Measurements from ENCODE around the gene CABP4.
"Not testable (repeated sequence)": the region's sequence is repeated elsewhere in the genome, so short reads cannot be mapped to it uniquely, and the experiment has no call there.

CABP4 gene

DNA sequence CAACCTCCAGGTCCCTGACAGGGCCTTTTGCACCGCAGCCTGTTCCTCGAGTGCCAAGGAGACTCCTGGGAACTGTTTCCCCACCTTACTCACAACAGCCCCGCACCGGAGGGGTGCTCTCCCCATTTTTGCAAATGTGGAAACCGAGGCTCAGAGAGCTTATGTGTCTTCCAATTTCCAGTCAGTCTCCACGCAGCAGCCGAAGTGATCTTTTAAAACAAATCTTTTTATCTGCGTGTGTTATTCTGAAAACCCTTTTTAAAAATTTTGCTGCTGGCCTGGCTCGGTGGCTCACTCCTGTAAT, 14.3 kb downstream of the CABP4 start:
- peaks cover 47% of the 10 kb centered on the region for H3K4me1 Mint-ChIP-seq
- peak overlapping the region in 1 of 2 donors; percentile 65 for H3K27ac Mint-ChIP-seq
- H3K27me3 Mint-ChIP-seq: no peaks in the 10 kb centered on the region
- DNase-seq (no peak), ATAC-seq (no peak)
- H3K4me3 Mint-ChIP-seq: peak overlapping the region; percentile 82 to 92
- H3K9me3 Mint-ChIP-seq: no peaks in the 10 kb centered on the region

DNA sequence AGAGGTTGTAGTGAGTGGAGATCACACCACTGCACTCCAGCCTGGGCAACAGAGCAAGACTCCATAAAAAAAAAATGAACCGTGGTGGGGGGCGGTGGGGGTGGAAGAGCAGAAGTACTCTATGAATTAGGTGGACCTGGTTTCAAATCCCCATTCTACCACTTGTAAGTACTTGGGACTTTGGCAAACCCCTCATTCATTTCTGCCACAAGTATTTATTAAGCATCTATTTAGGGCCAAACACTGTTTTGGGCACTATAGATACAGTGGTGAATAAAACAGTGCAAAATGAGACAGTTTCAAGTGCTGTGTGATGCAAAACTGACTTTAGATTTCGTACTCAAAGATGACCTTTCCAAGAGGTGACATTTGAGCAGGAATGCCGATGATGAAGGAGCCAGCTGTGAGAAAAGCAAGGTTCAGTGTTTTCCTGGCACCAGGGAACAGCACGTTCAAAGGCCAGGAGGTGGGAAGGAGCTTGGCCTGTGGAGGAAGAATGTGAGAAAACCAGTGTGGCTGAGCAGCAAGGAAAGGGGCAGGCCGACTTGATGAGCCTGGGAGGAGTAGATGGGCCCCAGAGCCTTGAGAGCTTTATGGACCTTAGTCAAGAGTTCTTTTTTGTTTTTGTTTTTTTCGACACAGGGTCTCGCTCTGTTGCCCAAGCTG, 15.3 kb downstream of the CABP4 start:
- ATAC-seq (no peak), DNase-seq (no peak)
- no peaks in the 10 kb centered on the region for H3K9me3 Mint-ChIP-seq
- no peaks in the 10 kb centered on the region for H3K27me3 Mint-ChIP-seq
- H3K4me3 Mint-ChIP-seq: peak overlapping the region in 1 of 2 donors; percentile 92
- peaks cover 37% of the 10 kb centered on the region for H3K4me1 Mint-ChIP-seq
- H3K27ac Mint-ChIP-seq: no peak overlapping the region

DNA sequence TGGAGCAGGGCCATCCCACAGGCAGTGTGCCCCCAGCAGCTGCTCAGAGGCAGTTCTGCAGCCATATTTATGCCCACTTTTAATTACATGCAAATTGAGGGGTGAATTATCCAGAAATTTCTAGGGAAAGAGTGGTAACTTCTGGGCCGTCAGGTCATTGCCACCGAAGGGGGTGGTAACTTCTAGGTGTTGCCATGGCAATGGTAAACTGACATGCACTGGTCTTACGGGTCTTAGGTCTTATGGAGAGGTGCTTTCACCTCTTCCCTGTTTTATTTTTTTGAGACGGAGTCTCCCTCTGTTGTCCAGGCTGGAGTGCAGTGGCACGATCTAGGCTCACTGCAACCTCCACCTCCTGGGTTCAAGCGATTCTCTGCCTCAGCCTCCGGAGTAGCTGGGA, 17.7 kb downstream of the CABP4 start:
- no peaks in the 10 kb centered on the region for H3K27me3 Mint-ChIP-seq
- H3K27ac Mint-ChIP-seq: no peak overlapping the region
- no peaks in the 10 kb centered on the region for H3K9me3 Mint-ChIP-seq
- no peak overlapping the region for H3K4me3 Mint-ChIP-seq
- DNase-seq (no peak), ATAC-seq (no peak)
- peaks cover 17% of the 10 kb centered on the region for H3K4me1 Mint-ChIP-seq

DNA sequence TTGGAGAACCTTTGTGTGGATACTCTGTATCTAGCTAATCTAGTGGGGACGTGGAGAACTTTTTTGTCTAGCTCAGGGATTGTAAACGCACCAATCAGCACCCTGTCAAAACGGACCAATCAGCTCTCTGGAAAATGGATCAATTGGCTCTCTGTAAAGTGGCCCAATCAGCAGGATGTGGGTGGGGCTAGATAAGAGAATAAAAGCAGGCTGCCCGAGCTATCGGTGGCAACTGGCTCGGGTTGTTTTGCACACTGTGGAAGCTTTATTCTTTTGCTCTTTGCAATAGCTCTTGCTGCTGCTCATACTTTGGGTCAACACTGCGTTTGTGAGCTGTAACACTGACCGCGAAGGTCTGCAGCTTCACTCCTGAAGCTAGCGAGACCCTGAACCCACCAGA, 21.5 kb downstream of the CABP4 start:
- H3K4me3 Mint-ChIP-seq: not testable (repeated sequence)

DNA sequence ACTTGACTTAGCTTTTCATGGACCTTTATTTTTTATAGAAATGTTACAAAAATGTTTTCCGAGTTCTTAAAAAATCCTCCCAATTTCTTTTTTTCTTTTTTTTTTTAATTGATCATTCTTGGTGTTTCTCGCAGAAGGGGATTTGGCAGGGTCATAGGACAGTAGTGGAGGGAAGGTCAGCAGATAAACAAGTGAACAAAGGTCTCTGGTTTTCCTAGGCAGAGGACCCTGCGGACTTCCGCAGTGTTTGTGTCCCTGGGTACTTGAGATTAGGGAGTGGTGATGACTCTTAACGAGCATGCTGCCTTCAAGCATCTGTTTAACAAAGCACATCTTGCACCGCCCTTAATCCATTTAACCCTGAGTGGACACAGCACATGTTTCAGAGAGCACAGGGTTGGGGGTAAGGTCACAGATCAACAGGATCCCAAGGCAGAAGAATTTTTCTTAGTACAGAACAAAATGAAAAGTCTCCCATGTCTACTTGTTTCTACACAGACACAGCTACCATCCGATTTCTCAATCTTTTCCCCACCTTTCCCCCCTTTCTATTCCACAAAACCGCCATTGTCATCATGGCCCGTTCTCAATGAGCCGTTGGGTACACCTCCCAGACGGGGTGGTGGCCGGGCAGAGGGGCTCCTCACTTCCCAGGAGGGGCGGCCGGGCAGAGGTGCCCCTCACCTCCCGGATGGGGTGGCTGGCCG, 22.3 kb downstream of the CABP4 start:
- H3K27ac Mint-ChIP-seq, H3K9me3 Mint-ChIP-seq, ATAC-seq, DNase-seq, H3K4me3 Mint-ChIP-seq, H3K27me3 Mint-ChIP-seq, H3K4me1 Mint-ChIP-seq: not testable (repeated sequence)

More for the DNA sequence above, 21.5 kb downstream of the CABP4 start:
- DNase-seq, H3K4me1 Mint-ChIP-seq, H3K9me3 Mint-ChIP-seq, ATAC-seq, H3K27ac Mint-ChIP-seq, H3K27me3 Mint-ChIP-seq: not testable (repeated sequence)

DNA sequence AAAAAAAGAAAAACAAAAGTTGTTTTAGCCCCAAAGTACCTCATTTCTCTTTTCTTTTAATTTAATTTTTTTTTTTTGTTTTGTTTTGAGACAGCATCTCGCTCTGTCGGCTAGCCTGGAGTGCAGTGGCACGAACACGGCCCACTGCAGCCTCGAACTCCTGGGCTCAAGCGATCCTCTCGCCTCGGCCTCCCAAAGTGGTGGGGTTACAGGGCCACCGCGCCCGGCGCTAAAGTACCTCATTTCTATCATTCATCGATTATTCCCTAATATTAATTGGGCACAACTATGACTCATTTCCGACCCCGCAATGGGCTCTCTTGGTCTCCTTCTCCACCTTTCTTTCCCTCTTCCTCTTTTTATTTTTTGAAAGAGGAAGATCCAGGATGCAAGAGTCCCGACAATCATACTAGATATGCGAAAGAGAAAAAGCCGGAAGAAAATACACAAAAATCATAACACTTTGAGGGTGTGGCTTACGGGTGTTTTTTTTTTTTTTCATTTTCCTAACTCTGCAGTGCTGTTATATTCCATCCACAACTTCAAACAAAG, 27.2 kb downstream of the CABP4 start:
- no peak for DNase-seq
- no peaks in the 10 kb centered on the region for H3K9me3 Mint-ChIP-seq
- ATAC-seq: no peak
- H3K4me1 Mint-ChIP-seq: peaks cover 50% of the 10 kb centered on the region
- no peaks in the 10 kb centered on the region for H3K27me3 Mint-ChIP-seq
- H3K4me3 Mint-ChIP-seq: peak overlapping the region; percentile 89 to 92
- peak overlapping the region; percentile 100 for H3K27ac Mint-ChIP-seq

DNA sequence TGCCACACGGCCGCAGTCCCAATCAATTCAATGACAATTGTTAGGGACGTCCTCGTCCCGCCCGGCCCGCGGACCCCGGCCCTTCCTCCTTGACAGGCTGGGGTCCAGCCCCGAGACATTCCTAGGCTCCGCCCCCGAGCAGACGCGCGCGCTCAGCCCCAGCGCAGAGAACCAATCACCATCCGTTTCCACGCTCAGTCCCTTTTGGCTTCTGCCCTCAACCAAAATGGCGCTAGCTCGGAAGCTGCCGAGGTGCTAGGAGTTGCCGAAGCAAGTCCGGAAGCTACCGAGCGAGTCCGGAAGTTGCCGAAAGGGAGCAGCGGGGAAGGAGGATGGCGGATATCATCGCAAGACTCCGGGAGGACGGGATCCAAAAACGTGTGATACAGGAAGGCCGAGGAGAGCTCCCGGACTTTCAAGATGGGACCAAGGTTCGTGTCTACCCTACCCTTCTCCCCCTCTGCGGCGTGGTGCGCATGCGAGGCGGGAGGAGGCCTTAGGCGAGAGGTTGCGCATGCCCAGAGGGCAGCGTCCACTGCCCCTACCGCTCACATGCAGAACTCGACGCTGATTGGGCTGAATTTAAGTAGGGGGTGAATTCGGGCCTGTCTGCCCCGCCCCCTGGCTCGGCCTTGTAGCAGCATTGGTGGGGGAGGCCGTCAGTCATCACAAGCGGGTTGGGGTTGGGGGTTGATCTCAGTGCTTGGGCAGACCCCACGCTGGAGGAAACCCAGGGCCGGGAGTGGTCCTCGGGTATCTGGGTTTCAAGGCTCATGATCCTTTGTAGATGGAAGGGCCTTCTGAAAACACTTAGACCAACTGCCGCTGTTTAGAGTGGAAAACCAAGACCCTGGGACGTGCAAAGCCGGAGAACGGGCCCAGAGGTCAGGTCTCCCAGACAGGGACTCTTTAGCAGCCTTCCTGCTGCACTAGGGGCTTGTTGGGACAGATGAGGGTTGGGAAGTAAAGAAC, 28.0 kb downstream of the CABP4 start, which contains the start of gene AIP:
Gene AIP, plus strand, starts transcription at position 200 of the 972 bp plus-strand sequence. Its CDS starts 133 bp downstream, at position 333.
- peak; percentile 76 for ATAC-seq
- peak within 1 kb of the TSS; percentile 100 for H3K27ac Mint-ChIP-seq
- H3K27me3 Mint-ChIP-seq: no peaks in the 10 kb centered on the region
- H3K9me3 Mint-ChIP-seq: no peaks in the 10 kb centered on the region
- peak within 1 kb of the TSS; percentile 89 to 92 for H3K4me3 Mint-ChIP-seq
- H3K4me1 Mint-ChIP-seq: peaks cover 58% of the 10 kb centered on the region
- DNase-seq: peak; percentile 97 to 99

DNA sequence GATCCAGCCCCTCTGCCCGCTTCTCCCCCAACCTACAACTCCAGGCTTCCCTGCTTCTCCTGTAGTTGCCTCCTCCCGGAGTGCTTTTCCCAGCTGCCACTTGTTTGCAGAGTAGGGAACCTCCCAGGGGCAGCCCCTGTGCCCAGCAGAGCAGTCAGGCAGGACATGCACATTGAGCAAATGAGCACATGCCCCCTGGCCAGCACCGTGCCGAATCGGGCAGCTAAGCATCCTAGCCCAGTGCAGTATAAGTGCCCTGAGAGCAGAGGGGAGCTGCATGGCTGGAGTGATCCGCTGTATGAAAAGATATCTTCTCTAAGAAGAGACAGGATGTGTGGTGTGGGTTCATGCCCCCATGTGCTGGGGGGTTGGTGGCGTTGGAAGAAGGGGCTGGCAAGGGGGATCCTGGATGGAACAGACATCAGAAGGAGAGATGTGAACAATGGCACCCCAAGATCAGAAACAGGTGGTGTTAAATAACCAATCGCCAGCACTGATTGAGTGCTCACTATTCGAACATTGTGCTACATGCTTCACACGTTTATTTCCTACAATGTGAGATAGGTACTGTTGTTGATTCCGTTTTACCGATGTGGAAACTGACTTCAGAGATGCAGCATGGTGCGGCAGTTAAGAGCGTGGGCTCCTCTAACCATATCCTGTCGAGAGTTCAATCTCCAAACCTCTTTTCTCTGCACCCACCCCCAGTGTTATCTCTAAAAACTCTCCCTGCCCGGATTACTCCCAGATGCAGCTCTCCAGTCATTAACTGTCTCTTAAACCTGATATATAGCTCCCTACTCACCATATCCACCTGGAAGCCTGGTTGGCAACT, 28.9 kb downstream of the CABP4 start:
- ATAC-seq (peak; percentile 54), DNase-seq (peak; percentile 57 to 61)
- H3K9me3 Mint-ChIP-seq: no peaks in the 10 kb centered on the region
- no peaks in the 10 kb centered on the region for H3K27me3 Mint-ChIP-seq
- peak overlapping the region; percentile 89 to 92 for H3K4me3 Mint-ChIP-seq
- H3K4me1 Mint-ChIP-seq: peaks cover 67% of the 10 kb centered on the region
- peak overlapping the region; percentile 100 for H3K27ac Mint-ChIP-seq

DNA sequence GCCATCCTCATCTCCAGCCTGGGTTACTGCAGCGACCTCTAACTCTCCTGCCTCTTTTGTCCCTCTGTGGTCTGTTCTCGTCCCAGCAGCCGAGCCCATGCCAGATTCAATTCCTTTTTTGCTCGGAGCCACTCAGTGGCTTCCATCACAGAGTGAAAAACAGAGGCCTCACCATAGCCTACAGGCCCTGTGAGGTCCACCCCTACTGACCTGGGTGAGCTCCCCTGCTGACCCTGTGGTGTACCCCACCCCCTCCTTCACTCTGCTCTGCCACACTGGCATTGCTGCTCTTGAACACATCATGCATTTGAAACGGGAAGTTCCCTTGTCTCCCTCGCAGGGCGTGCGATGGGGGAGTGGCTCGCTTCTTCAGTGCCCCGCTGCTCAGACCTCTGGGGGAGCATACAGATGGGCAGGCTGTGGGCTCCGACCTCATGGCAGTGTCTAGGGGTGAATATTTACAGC, 29.7 kb downstream of the CABP4 start:
- Mint-ChIP-seq H3K27me3 (no peaks in the 10 kb centered on the region), H3K4me1 (peaks cover 75% of the 10 kb centered on the region), H3K9me3 (no peaks in the 10 kb centered on the region), H3K27ac (peak overlapping the region; percentile 100), H3K4me3 (peak overlapping the region; percentile 89 to 92)
- DNase-seq (peak; percentile 67 to 78), ATAC-seq (peak; percentile 29)

DNA sequence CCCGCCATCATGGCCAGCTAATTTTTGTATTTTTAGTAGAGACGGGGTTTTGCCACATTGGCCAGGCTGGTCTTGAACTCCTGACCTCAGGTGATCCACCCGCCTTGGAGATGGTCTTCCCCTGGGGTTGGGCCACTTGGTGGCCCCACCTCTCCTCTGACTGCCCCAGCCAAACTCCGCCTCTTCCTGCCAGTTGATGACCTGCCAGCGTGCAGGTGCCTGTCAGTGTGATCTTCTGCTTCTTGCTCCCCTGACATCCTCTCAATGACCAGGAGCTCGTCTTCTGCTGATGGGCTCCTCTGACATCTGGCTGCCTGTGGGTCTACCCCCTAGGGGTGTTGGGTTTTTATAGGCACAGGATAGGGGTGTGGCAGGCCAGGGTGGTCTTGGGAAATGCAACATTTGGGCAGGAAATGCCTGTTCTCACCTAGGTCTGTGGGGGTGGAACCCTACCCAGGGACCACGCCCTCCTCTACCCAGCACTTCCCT, 30.8 kb downstream of the CABP4 start:
- not testable (repeated sequence) for H3K9me3 Mint-ChIP-seq, H3K27me3 Mint-ChIP-seq
- ATAC-seq (peak; percentile 22), DNase-seq (peak; percentile 70 to 82)
- peak overlapping the region; percentile 81 to 95 for H3K27ac Mint-ChIP-seq
- peaks cover 86% of the 10 kb centered on the region for H3K4me1 Mint-ChIP-seq
- H3K4me3 Mint-ChIP-seq: peak overlapping the region; percentile 71 to 89

DNA sequence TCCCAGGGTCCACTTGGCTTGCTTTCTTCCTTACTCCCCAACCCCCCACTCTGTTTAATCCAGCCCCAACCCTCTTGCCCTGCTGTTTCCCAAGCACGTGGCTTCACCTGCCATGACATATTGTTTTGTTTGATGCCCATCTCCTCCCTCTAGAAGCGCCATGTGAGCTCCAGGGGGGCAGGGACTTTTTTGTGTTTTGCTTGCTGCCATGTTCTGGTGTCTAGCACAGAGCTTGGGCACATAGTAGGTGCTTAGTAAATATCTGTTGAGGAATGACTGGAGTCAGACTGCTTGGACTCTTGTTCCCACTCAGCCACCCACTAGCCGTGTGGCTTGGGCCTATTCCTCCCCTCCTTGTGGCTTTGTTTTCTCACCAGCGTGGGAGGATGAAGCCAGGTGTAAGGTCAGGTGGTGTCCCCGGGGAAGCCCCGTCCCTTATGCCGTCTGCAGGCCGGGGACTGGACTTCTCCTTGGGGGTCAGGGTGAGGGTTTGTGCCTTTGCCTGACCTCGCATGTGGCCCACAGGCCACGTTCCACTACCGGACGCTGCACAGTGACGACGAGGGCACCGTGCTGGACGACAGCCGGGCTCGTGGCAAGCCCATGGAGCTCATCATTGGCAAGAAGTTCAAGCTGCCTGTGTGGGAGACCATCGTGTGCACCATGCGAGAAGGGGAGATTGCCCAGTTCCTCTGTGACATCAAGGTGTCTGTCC, 31.5 kb downstream of the CABP4 start:
- H3K27me3 Mint-ChIP-seq: no peaks in the 10 kb centered on the region
- no peaks in the 10 kb centered on the region for H3K9me3 Mint-ChIP-seq
- DNase-seq (peak; percentile 54 to 65), ATAC-seq (no peak)
- H3K27ac Mint-ChIP-seq: peak overlapping the region; percentile 81 to 95
- H3K4me3 Mint-ChIP-seq: peak overlapping the region; percentile 71 to 89
- peaks cover 89% of the 10 kb centered on the region for H3K4me1 Mint-ChIP-seq

DNA sequence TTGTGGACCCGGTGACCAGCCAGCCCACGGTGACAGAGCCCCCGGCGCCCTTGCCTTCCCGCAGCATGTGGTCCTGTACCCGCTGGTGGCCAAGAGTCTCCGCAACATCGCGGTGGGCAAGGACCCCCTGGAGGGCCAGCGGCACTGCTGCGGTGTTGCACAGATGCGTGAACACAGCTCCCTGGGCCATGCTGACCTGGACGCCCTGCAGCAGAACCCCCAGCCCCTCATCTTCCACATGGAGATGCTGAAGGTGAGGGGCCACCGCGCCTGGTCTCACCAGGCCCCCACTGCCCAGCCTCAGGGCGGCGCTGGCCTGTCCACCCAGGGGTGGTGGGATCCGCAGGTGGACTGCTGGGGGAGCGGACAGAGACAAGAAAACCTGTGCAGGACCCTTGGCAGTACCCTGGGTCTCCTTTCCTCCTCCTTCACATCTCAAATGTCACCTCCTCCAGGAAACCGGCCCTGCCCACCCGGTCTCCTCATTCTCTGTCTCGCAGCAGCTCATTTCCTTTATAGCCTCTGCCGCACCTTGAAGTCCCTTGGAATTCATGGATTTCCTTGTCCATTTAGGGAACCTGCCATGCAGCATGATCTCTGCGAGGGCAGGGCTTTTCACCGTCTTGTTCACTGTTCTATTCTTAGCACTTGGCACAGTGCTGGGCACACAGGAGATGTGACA, 34.2 kb downstream of the CABP4 start:
- Mint-ChIP-seq H3K4me1 (peaks cover 73% of the 10 kb centered on the region), H3K27ac (peak overlapping the region in 1 of 2 donors; percentile 93), H3K9me3 (no peaks in the 10 kb centered on the region), H3K27me3 (no peaks in the 10 kb centered on the region), H3K4me3 (peak overlapping the region; percentile 23 to 38)
- ATAC-seq: no peak
- DNase-seq: no peak

DNA sequence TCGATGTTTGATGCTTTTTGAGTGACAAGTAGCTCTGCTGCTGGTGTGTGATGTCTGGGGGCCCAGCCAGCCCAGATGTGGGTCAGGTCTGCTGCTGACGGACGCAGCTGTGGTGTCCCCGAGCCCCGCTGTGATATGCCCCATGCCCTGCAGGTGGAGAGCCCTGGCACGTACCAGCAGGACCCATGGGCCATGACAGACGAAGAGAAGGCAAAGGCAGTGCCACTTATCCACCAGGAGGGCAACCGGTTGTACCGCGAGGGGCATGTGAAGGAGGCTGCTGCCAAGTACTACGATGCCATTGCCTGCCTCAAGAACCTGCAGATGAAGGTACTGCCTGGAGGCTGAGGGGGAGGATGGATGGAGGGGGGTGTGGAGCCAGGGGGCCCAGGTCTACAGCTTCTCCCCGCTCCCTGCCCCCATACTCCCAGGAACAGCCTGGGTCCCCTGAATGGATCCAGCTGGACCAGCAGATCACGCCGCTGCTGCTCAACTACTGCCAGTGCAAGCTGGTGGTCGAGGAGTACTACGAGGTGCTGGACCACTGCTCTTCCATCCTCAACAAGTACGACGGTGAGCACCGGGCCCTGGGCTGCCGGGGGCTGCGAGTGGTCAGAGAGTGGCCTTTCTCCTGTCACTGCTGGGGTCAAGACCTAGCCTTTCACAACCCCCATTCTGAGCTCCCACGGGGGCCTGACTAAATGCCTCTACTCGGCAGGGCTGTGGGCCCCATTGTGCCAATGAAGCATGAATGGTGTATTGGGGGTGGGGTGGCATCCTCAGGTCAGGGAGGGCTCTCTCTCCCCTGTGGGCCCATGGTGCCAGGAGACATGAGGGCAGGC, 35.0 kb downstream of the CABP4 start:
- Mint-ChIP-seq H3K4me3 (peak overlapping the region in 1 of 2 donors; percentile 38), H3K27ac (peak overlapping the region in 1 of 2 donors; percentile 93), H3K27me3 (no peaks in the 10 kb centered on the region), H3K4me1 (peaks cover 66% of the 10 kb centered on the region), H3K9me3 (no peaks in the 10 kb centered on the region)
- no peak for ATAC-seq
- DNase-seq: no peak
